GM19463 (cell line): ENCODE results near the gene LAMA1.

Experiments
- ATAC-seq: cut with Tn5 transposase; IDR thresholded peaks from one replicate; pipeline ENCODE4 v1.9.1; 2021; ENCODE audit warnings: mild to moderate bottlenecking, moderate library complexity; ENCODE audit not compliant: unreplicated experiment

Gene LAMA1

GRCh38 chr18:7105943-7106342 lies 11.7 kb downstream of the LAMA1 start:
- no peak for ATAC-seq

- no peak for ATAC-seq
Measured at GRCh38 chr18:7105268-7105667, 12.3 kb downstream of the LAMA1 start.

GRCh38 chr18:7104649-7105048 lies 12.9 kb downstream of the LAMA1 start:
- no peak for ATAC-seq

- ATAC-seq, result no peak
Measured at GRCh38 chr18:7102131-7102530, 15.5 kb downstream of the LAMA1 start.

- ATAC-seq, result no peak
Measured at GRCh38 chr18:7096838-7097237, 20.8 kb downstream of the LAMA1 start.

GRCh38 chr18:7094427-7094826 lies 23.2 kb downstream of the LAMA1 start:
- ATAC-seq, result no peak

GRCh38 chr18:7090771-7091170 lies 26.8 kb downstream of the LAMA1 start:
- no peak for ATAC-seq

- no peak for ATAC-seq
Measured at GRCh38 chr18:7089369-7089768, 28.2 kb downstream of the LAMA1 start.

- ATAC-seq, result no peak
Measured at GRCh38 chr18:7084080-7085065, 33.2 kb downstream of the LAMA1 start.

GRCh38 chr18:7082671-7083070 lies 34.9 kb downstream of the LAMA1 start:
- no peak for ATAC-seq

GRCh38 chr18:7079231-7079630 lies 38.4 kb downstream of the LAMA1 start:
- no peak for ATAC-seq

GRCh38 chr18:7072593-7072992 lies 45.0 kb downstream of the LAMA1 start:
- no peak for ATAC-seq

GRCh38 chr18:7071600-7071999 lies 46.0 kb downstream of the LAMA1 start:
- no peak for ATAC-seq

GRCh38 chr18:7070466-7070865 lies 47.1 kb downstream of the LAMA1 start:
- no peak for ATAC-seq

- no peak for ATAC-seq
Measured at GRCh38 chr18:7068871-7069590, 48.6 kb downstream of the LAMA1 start.

- no peak for ATAC-seq
Measured at GRCh38 chr18:7066965-7067555, 50.5 kb downstream of the LAMA1 start.

- no peak for ATAC-seq
Measured at GRCh38 chr18:7065736-7066135, 51.9 kb downstream of the LAMA1 start.

GRCh38 chr18:7064346-7064745 lies 53.3 kb downstream of the LAMA1 start:
- ATAC-seq, result no peak

- ATAC-seq, result no peak
Measured at GRCh38 chr18:7062811-7063210, 54.8 kb downstream of the LAMA1 start.

GRCh38 chr18:7062236-7062635 lies 55.4 kb downstream of the LAMA1 start:
- no peak for ATAC-seq

GRCh38 chr18:7059276-7059675 lies 58.3 kb downstream of the LAMA1 start:
- no peak for ATAC-seq

GRCh38 chr18:7056026-7056425 lies 61.6 kb downstream of the LAMA1 start:
- no peak for ATAC-seq
